GM12878 (cell line): ENCODE results near the gene ZNF662.

ENCODE experiments used
- CTCF ChIP-seq, 3 experiments: IDR thresholded peaks in 2 of 3; conservative IDR thresholded peaks in 1 of 3; 2 replicates each; pipeline ENCODE4 v1.5.1; 2011; ENCODE audit warnings: low read depth in 3 of 3, low read length in 3 of 3, mild to moderate bottlenecking in 3 of 3, control low read depth in 2 of 3, moderate library complexity in 2 of 3, inconsistent platforms in 1 of 3, mixed read lengths in 1 of 3; ENCODE audit not compliant: control insufficient read depth in 2 of 3, insufficient read depth in 1 of 3; ENCODE audit errors: extremely low read depth in 1 of 3
- POLR2AphosphoS5 ChIP-seq: IDR thresholded peaks from 2 replicates; pipeline ENCODE4 v1.6.1; 2011; ENCODE audit warnings: mild to moderate bottlenecking, low read length, inconsistent platforms
- SIX5 ChIP-seq: IDR thresholded peaks from 2 replicates; pipeline ENCODE4 v1.6.1; 2011; ENCODE audit warnings: mild to moderate bottlenecking, low read depth, low read length, moderate library complexity; ENCODE audit not compliant: severe bottlenecking
- USF2 ChIP-seq: IDR thresholded peaks from 2 replicates; pipeline ENCODE4 v1.6.1; 2011; ENCODE audit warnings: low read depth, low read length, improper control_type of control experiment, borderline replicate concordance

GRCh38 chr3:42957573-42957972 lies 51.6 kb downstream of the ZNF662 start:
- TF ChIP-seq CTCF (IDR thresholded peaks at IDR 0.05 in 2 of 3, conservative IDR thresholded peaks at IDR 0.05 in 1 of 3; ENCODE audit: control insufficient read depth in 2 of 3, extremely low read depth in 1 of 3, insufficient read depth in 1 of 3, low read depth in 3 of 3, low read length in 3 of 3) (0 out of 6 replicates have a peak, but pooled peaks of 1 of the 3 experiments have one; percentile 8), SIX5 (no peak), USF2 (no peak), POLR2AphosphoS5 (no peak)
